ENCODE data around the gene AIFM2.
A peak's percentile ranks its signal among the peaks of the same experiment; 100 is the strongest.

Gene AIFM2

DNA sequence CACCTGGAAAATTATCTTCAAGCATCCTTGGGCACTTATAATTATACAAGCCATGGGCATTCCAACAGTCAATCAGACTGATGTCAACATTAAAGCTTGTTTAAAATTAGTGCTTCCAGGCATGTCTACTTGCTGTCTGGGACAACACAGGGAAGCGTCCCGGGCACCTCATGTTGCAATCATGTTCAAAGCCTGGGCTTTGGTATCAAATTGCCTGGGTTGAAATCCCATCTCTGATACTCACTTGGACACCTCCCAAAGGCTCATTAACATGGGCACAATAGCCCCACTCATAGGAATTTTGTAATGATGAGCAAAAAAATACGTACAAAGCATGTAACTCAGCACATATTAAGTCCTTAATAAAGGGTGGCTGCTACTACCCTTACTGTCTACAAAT, 14.4 kb downstream of the AIFM2 start:
- no peaks in the 10 kb centered on the region for H3K9me3 ChIP-seq (ENCODE audit: severe bottlenecking)
- no peak for ATAC-seq (ENCODE audit: low read depth)
- TF ChIP-seq, protein P1, sequence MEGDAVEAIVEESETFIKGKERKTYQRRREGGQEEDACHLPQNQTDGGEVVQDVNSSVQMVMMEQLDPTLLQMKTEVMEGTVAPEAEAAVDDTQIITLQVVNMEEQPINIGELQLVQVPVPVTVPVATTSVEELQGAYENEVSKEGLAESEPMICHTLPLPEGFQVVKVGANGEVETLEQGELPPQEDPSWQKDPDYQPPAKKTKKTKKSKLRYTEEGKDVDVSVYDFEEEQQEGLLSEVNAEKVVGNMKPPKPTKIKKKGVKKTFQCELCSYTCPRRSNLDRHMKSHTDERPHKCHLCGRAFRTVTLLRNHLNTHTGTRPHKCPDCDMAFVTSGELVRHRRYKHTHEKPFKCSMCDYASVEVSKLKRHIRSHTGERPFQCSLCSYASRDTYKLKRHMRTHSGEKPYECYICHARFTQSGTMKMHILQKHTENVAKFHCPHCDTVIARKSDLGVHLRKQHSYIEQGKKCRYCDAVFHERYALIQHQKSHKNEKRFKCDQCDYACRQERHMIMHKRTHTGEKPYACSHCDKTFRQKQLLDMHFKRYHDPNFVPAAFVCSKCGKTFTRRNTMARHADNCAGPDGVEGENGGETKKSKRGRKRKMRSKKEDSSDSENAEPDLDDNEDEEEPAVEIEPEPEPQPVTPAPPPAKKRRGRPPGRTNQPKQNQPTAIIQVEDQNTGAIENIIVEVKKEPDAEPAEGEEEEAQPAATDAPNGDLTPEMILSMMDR (IDR thresholded peaks at IDR 0.05; ENCODE audit: poor library complexity, severe bottlenecking), result no peak
- no peak overlapping the region for H3K4me3 ChIP-seq (ENCODE audit: severe bottlenecking)
- H3K27ac ChIP-seq (ENCODE audit: poor library complexity, severe bottlenecking), result no peak overlapping the region
- H3K27me3 ChIP-seq (ENCODE audit: insufficient read depth, poor library complexity, severe bottlenecking), result no peaks in the 10 kb centered on the region
- no peak for DNase-seq (ENCODE audit: low spot score)
- no peaks in the 10 kb centered on the region for H3K4me1 ChIP-seq (ENCODE audit: insufficient read depth, poor library complexity, severe bottlenecking)
- H3K36me3 ChIP-seq (ENCODE audit: low read depth), result peaks cover 25% of the 10 kb centered on the region

DNA sequence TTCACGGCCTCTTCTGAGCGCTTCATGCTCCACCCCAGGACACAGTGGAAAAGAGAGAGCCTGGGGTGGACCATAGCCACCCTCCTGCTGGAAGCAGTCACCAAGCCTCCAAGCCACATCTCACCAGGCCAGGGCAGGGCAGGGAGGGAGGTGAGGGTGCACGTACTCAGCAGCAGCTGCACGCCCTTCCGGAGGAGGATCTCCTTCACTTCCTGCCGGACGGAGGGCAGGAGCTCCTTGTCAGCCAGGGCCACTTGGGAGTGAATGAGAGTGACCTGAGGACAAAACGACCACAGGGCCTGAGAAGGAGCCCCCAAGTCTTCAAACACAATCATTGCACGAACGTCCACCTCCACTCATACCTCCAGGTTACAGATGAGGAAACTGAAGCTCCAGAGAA, 15.0 kb downstream of the AIFM2 start:
- Histone ChIP-seq H3K9me3 (ENCODE audit: severe bottlenecking) (no peaks in the 10 kb centered on the region), H3K27ac (ENCODE audit: poor library complexity, severe bottlenecking) (no peak overlapping the region), H3K4me3 (ENCODE audit: severe bottlenecking) (no peak overlapping the region), H3K4me1 (ENCODE audit: insufficient read depth, poor library complexity, severe bottlenecking) (no peaks in the 10 kb centered on the region), H3K27me3 (ENCODE audit: insufficient read depth, poor library complexity, severe bottlenecking) (no peaks in the 10 kb centered on the region), H3K36me3 (ENCODE audit: low read depth) (peaks cover 28% of the 10 kb centered on the region)
- ATAC-seq (ENCODE audit: low read depth), result no peak
- TF ChIP-seq, protein P1 (IDR thresholded peaks at IDR 0.05; ENCODE audit: poor library complexity, severe bottlenecking), result no peak
- DNase-seq (ENCODE audit: low spot score), result no peak

DNA sequence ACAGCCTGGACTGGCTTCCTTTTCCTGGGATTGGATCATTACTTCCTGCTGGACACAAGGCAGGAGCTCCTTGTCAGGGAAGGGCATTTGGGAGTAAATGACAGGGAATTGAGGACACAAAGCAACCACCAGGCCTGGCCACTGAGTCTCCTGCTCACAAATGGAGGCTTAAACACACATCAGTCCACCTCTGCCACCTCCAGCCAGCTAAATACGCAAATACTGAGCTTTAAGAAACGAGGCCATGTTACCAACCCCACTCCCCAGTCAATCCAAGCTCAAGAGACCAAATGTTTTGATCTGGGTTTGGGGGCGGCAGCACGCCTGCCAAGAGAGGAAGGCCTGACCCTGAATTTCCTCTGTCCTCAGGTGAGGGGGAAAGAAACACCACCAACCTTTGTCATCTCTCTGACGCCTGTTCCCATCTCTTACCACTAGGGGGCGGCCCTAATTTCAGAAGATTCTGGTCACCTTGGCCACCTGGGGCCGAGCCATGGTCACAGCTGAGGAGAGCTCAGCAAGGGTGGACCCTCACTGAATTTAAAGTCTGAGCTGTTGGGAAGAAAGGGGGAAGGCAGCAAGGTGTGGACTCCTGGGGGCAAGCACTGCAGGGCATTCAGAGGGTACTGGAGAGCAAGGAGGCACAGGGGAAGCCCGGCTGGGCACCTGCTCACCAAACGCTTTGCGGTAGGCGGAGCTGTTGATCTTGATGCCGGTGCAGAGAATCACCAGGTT, 16.5 kb downstream of the AIFM2 start:
- Histone ChIP-seq H3K27ac (ENCODE audit: poor library complexity, severe bottlenecking) (no peak overlapping the region), H3K4me1 (ENCODE audit: insufficient read depth, poor library complexity, severe bottlenecking) (no peaks in the 10 kb centered on the region), H3K4me3 (ENCODE audit: severe bottlenecking) (no peak overlapping the region), H3K36me3 (ENCODE audit: low read depth) (peaks cover 41% of the 10 kb centered on the region), H3K27me3 (ENCODE audit: insufficient read depth, poor library complexity, severe bottlenecking) (no peaks in the 10 kb centered on the region), H3K9me3 (ENCODE audit: severe bottlenecking) (no peaks in the 10 kb centered on the region)
- TF ChIP-seq, protein P1 (IDR thresholded peaks at IDR 0.05; ENCODE audit: poor library complexity, severe bottlenecking), result peak; percentile 85
- peak; percentile 74 for ATAC-seq (ENCODE audit: low read depth)
- no peak for DNase-seq (ENCODE audit: low spot score)

DNA sequence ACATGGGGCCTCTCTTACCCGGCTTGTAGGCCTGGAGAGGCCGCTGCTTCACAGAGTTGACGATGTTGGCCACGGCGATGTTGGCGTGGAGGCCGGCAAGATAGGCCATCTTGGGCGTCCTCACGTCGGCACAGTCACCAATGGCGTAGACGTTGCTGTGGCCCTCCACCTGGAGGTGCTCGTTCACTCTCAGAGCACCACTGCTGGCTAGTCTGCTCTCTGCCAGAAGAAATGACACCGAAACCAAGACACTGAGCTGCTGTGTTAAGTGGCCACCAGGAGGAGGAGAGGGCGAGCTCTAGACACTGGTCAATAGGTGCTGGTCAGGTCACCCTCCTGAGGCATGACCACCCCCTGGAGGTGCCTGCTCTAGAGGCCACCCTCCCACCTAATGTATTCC, 17.7 kb downstream of the AIFM2 start:
- Histone ChIP-seq H3K4me3 (ENCODE audit: severe bottlenecking) (no peak overlapping the region), H3K36me3 (ENCODE audit: low read depth) (peaks cover 45% of the 10 kb centered on the region), H3K27ac (ENCODE audit: poor library complexity, severe bottlenecking) (no peak overlapping the region), H3K9me3 (ENCODE audit: severe bottlenecking) (no peaks in the 10 kb centered on the region), H3K4me1 (ENCODE audit: insufficient read depth, poor library complexity, severe bottlenecking) (no peaks in the 10 kb centered on the region), H3K27me3 (ENCODE audit: insufficient read depth, poor library complexity, severe bottlenecking) (no peaks in the 10 kb centered on the region)
- ATAC-seq (ENCODE audit: low read depth), result no peak
- TF ChIP-seq, protein P1 (IDR thresholded peaks at IDR 0.05; ENCODE audit: poor library complexity, severe bottlenecking), result no peak
- DNase-seq (ENCODE audit: low spot score), result no peak

DNA sequence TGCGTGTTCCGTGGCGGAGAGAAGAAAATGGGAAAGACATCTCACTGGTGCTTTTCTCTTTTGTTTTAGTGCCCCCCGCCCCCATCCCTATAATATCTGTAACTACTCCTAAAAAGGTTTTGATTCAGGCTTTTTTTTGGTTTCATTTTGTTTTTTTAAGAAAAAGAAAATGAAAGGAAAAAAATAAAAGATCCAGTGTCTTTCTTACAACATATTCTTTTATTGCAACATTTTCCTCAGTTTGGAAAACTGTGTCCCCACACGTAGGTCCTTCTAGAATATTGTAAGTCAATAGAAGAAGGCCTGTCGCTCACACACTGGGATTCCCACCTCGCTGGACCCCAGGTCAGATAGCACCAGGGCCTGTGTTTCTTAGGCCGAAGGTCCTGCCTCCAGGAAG, 20.6 kb downstream of the AIFM2 start:
- no peak for DNase-seq (ENCODE audit: low spot score)
- TF ChIP-seq, protein P1 (IDR thresholded peaks at IDR 0.05; ENCODE audit: poor library complexity, severe bottlenecking), result no peak
- Histone ChIP-seq H3K4me3 (ENCODE audit: severe bottlenecking) (no peak overlapping the region), H3K27me3 (ENCODE audit: insufficient read depth, poor library complexity, severe bottlenecking) (no peaks in the 10 kb centered on the region), H3K9me3 (ENCODE audit: severe bottlenecking) (no peaks in the 10 kb centered on the region), H3K4me1 (ENCODE audit: insufficient read depth, poor library complexity, severe bottlenecking) (no peaks in the 10 kb centered on the region), H3K36me3 (ENCODE audit: low read depth) (peaks cover 39% of the 10 kb centered on the region), H3K27ac (ENCODE audit: poor library complexity, severe bottlenecking) (no peak overlapping the region)
- ATAC-seq (ENCODE audit: low read depth), result no peak
